Measurements from ENCODE around the gene UNC13B. TPM values are rescaled to one million over a fixed set of nuclear protein-coding genes. Genes with fewer than 3 reads are reported as not detected.

UNC13B gene
- total RNA-seq (2014; rRNA removed; shearing (Covaris generic)) (44.9 and 52.1 TPM in 2 replicates), polyA plus RNA-seq (2016; fragmentation: Nextera tagmentation; extraction: Ambion mirVana) (8.0 and 8.7 TPM in 2 replicates)
- long read RNA-seq, result 0 reads

- peak within 1 kb of the TSS; percentile 76 for H3K27ac ChIP-seq (ENCODE audit: low read depth)
- no peaks in the 10 kb centered on the region for H3K9me2 ChIP-seq (ENCODE audit: insufficient read depth)
- ATAC-seq (peak; percentile 92), DNase-seq (ENCODE audit: low spot score) (peak; percentile 99)
- H3K27me3 Mint-ChIP-seq (ENCODE audit: insufficient read depth, low read depth, poor library complexity), result peaks cover 5% of the 10 kb centered on the region
- peak within 1 kb of the TSS; percentile 89 for H3K4me3 Mint-ChIP-seq
- H3K4me3 ChIP-seq, result peak within 1 kb of the TSS; percentile 85
- peak within 1 kb of the TSS; percentile 97 for H3K27ac Mint-ChIP-seq
- no peaks in the 10 kb centered on the region for H3K27me3 ChIP-seq (ENCODE audit: insufficient read depth)
- peak within 1 kb of the TSS; percentile 94 for H2AFZ ChIP-seq
- peaks cover 47% of the 10 kb centered on the region for H3K79me2 ChIP-seq (replicated peaks; ENCODE audit: insufficient read depth)
- H4K20me1 ChIP-seq (replicated peaks; ENCODE audit: insufficient read depth), result peaks cover 5% of the 10 kb centered on the region; the same call in 1 of the 2 replicates
- peaks cover 31% of the 10 kb centered on the region for H3K4me1 ChIP-seq (ENCODE audit: insufficient read depth)
- peaks cover 34% of the 10 kb centered on the region for H3K4me1 Mint-ChIP-seq
- no peaks in the 10 kb centered on the region; the same call in 2 of the 3 replicates for H3K36me3 Mint-ChIP-seq (ENCODE audit: low read depth)
- H3F3A ChIP-seq (replicated peaks; ENCODE audit: low read depth), result 0 out of 2 replicates have a peak, but pooled peaks cover 3% of the 10 kb centered on the region
- H3K9me3 Mint-ChIP-seq, result peaks cover 3% of the 10 kb centered on the region; the same call in 1 of the 3 replicates
- H3K4me2 ChIP-seq, result peak within 1 kb of the TSS; percentile 90
- no peaks in the 10 kb centered on the region for H3K36me3 ChIP-seq (ENCODE audit: insufficient read depth)
- TF ChIP-seq ZNF462 (CRISPR knock-in tag; IDR thresholded peaks at IDR 0.05) (no peak), POLR2AphosphoS5 (IDR thresholded peaks at IDR 0.05; ENCODE audit: low read depth) (peak; percentile 87), ZNF331 (CRISPR knock-in tag; IDR thresholded peaks at IDR 0.05; ENCODE audit: low read depth) (no peak), EZH2phosphoT487 (IDR thresholded peaks at IDR 0.05; ENCODE audit: unreplicated experiment) (no peak), CREB1 (CRISPR knock-in tag; IDR thresholded peaks at IDR 0.05; ENCODE audit: low read depth) (peak; percentile 46; the same call in 1 of the 2 replicates), ETS1 (IDR thresholded peaks at IDR 0.05) (0 out of 2 replicates have a peak, but pooled peaks have one; percentile 15), CTCF (conservative IDR thresholded peaks at IDR 0.05; ENCODE audit: low read depth in 2 of 2) (peak in 1 of 2 experiments; percentile 17; a peak in 2 of 4 replicates), STAT1 (IDR thresholded peaks at IDR 0.05; ENCODE audit: unreplicated experiment) (no peak), EZH2 (IDR thresholded peaks at IDR 0.05; ENCODE audit: low read depth, unreplicated experiment) (no peak), ZNF114 (CRISPR knock-in tag; IDR thresholded peaks at IDR 0.05) (no peak), REST (IDR thresholded peaks at IDR 0.05; ENCODE audit: unreplicated experiment) (no peak), NANOG (IDR thresholded peaks at IDR 0.05; ENCODE audit: borderline replicate concordance) (no peak)
Measured at GRCh38 chr9:35161713-35162604, at the start of gene UNC13B. Gene UNC13B, plus strand, starts transcription at chr9:35162009. Its CDS starts 275 bp downstream, at chr9:35162284.
